ENCODE data around the gene FAM78A. TPM values are rescaled to one million over a fixed set of nuclear protein-coding genes. Genes with fewer than 3 reads are reported as not detected.
"Not testable (repeated sequence)": the region's sequence is repeated elsewhere in the genome, so short reads cannot be mapped to it uniquely, and the experiment has no call there.

FAM78A gene
- polyA plus RNA-seq, 4 donors: 2.8 to 3.2 (median 3.1) TPM

DNA sequence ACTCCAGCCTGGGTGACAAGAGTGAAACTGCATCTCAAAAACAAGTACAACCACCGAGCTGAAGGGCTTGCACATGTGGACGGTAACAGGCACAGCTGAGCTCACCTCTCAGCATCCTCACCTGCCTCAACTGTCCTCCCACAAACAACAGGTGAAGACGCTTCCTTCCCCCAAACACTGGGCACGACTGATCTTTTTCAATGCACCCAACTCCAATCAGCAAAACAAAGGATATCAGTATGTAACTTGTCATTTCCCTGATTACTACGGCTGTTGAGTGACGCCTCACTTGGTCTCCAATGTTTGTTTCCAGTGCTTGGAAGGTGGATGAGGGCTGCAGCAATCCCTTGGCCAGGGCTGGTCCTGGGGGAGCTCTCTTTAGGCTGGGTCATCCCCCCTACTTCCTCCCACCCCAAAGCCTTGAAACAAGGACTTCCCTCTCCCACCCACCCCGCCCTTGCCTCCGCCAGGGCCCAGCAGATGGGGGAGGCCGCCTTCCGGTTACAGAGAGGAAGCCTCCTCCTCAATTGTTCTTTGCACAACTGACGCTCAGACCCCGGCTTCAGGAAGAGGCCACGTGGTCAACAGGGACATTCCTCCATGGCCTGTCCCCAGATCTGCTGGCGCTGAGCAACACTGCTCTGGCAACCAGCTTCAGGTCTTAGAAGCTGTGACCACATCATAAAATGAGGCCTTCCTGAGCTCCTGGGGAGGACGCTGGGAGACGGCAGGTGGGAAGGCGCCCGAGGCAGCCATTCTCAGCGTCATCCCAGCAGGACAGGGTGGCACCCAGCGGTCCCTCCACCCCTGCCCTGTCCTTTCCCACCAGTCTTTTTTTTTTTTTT lies 5.9 kb downstream of the FAM78A start:
- no peak for DNase-seq (ENCODE audit: low read depth in 4 of 4, low spot score in 3 of 4)

DNA sequence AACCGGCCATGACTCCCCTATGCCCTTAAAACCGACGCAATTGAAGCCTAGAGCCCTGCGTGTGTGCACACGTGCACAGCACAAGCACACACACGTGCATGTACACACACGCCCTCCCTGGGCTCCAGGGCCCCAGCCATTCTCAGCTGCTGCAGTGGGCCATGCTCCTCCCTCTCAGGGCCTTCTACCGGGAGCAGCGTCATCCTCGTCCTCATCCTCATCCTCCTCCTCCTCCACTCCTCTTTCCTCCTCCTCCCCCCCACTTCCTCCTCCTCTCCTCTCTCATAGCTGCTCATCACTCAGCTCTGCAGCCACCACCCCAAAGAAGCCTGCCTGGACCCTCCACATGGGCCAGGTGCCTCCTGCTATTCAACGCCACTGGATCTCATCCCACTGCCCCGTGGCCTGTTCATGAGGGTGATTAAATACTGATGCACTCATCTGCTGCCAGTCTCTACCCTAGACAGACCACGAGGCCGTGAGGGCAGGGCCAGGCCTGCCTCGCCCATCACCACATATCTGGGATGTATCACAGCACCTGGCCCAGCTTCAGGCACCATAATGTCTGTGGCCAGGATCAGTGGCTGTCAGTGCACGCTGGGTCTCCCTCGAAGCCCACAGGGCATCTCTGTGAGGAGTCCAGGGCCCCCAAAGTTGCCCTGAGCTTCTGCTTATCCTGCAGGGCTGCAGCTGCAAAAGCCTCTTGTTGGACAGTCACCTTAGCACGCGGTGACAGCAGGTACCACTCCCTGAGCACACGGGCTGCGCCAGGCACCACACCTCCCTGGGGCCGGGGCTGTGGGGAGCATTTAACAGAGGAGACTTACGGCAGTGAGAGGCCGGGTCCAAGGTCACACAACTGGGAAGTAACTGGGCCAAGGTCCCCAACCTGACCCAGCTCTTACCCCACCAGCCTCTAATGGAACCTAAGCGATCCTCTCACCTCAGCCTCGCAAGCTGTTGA lies 9.8 kb downstream of the FAM78A start:
- no peak for DNase-seq (ENCODE audit: low read depth in 4 of 4, low spot score in 3 of 4)

GRCh38 chr9:131264231-131264630 lies 12.1 kb downstream of the FAM78A start:
- no peak for DNase-seq (ENCODE audit: low read depth in 4 of 4, low spot score in 3 of 4)

DNA sequence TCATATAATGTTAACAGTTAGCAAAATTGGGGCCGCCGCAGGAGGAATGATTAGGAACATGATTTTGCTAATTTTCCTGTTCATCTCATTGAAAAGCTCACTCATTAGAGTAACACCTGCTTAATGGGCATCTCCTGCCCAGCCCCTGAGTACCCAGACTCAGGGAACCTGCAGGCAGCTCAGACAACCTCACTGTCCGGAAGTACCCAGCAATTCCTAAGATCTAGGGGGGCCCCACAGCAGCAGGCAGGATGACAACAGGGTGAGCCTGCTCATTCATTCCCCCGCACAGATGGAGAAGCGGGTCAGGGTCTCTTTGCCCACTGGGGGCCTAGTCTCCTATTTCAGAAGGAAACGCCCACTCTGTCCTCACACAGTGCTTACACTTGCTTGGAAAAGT lies 12.6 kb downstream of the FAM78A start:
- DNase-seq (ENCODE audit: low read depth in 4 of 4, low spot score in 3 of 4): no peak

DNA sequence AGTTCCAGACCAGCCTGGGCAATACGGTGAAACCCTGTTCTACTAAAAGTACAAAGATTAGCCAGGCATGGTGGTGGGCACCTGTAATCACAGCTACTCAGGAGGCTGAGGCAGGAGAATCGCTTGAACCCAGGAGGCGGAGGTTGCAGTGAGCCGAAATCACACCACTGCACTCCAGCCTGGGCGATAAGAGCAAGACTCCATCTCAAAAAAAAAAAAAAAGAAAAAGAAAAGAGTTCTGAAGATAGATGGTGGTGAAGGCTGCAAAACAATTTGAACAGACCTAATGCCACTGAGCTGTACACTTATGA lies 13.3 kb downstream of the FAM78A start:
- DNase-seq (ENCODE audit: low read depth in 4 of 4, low spot score in 3 of 4): not testable (repeated sequence)

- no peak for DNase-seq (ENCODE audit: low read depth in 4 of 4, low spot score in 3 of 4)
These were observed 13.8 kb downstream of the FAM78A start for GRCh38 chr9:131262327-131263032.

DNA sequence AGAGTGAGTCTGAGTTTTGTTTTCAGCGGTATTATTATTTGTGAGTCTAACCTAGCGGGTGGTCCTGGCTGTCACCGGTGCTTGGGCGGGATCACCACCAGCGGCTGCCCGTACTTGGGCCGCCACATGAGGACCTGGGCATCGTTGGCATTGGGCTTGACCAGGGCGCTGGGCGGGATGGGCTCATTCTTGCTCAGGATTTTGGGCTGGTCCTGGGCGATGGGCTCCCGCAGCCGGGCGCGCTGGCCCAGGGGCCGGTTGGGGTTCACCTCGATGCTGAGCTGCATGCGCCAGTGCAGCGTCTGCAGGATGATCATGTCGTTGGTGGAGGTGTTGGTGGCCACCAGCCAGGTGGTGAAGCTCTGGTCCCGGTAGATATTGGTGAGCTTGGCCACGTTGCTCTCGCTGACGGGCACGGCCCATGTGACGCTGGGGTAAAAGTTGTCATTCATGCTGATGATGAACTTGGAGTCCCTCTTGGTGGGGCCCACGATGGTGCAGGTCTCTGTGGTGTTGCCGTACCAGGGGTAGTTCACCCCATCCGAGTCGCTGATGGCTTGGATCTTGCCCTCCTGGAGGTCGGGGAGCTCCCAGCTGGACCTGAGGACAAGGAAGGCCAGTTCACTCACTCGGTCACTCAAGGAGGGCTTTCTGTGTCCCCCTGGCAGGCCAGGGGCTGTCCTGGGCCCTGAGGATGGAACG lies 15.4 kb downstream of the FAM78A start:
- no peak for DNase-seq (ENCODE audit: low read depth in 4 of 4, low spot score in 3 of 4)

GRCh38 chr9:131259916-131260597 lies 16.3 kb downstream of the FAM78A start:
- DNase-seq (ENCODE audit: low read depth in 4 of 4, low spot score in 3 of 4): no peak

- DNase-seq (ENCODE audit: low read depth in 4 of 4, low spot score in 3 of 4): no peak
These were observed 16.8 kb downstream of the FAM78A start for GRCh38 chr9:131259432-131259898.

DNA sequence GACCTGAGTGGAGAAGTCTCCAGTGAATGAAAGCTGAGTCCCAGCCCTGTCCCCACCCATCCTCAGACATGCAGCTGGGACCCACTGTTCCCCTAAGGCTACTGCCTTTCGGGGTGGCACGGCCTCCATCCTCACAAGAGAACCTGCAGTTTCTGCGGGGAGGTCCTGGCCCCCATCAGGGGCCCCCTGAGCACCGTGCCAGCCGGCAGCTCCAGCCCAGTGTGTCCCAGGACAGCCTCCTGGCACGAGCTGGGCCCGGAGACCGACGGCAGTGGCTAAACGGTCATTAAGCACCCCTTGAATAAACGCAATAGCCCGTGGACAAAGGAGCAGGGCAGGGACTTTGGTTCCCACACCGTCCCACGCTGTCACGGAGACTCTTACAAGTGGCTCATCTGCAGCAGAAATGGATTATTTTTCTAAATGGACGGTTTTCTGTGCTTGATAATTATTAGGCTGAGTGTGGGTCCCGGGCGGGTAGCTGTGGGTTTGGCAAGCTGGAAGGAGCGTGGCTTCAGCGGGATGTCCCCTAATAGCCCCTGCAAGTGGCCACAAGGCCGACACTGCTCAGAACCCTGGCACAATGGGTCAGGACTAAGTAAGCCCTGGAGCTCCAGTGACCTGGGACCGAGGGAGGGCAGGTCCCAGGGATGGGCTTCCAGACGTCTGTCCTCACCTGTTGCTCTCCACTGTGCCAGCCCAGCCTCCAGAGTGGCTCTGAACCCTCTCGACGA lies 17.4 kb downstream of the FAM78A start:
- no peak for DNase-seq (ENCODE audit: low read depth in 4 of 4, low spot score in 3 of 4)

- no peak for DNase-seq (ENCODE audit: low read depth in 4 of 4, low spot score in 3 of 4)
These were observed 18.1 kb downstream of the FAM78A start for GRCh38 chr9:131258186-131258585.

DNA sequence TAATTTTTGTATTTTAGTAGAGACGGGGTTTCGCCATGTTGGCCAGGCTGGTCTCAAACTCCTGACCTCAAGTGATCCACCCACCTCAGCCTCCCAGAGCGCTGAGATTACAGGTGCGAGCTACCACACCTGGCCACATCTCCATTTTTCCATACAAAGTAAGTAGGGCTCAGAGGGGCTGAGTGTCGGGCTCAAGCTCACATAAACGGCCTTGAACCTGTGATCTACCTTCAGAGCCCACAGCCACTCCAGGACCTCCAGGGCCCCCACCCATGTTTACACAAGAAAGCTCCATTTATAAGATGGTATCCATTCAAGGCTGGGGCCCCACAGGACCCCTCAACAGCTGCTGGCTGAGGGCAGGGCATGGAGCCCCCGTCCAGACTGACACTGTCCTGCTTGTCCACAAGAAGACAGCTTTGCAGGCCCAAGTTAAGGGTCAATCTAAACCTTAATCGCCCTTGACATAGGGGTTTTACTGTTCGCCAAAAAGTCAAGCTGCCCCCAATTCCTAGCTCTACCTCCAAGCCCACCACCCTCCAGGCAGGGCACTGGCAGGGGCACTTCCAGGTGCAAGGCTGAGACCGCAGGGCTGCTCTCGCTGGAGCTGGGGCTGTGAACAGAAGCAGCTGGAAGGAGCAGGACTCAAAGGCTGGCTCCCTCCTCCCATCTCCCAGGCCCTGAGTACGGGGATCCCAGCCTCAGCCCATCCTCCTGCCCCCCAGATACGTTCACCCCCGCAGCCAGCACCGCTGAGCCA lies 18.9 kb downstream of the FAM78A start:
- no peak for DNase-seq (ENCODE audit: low read depth in 4 of 4, low spot score in 3 of 4)

- no peak for DNase-seq (ENCODE audit: low read depth in 4 of 4, low spot score in 3 of 4)
These were observed 20.6 kb downstream of the FAM78A start for GRCh38 chr9:131255676-131256197.

DNA sequence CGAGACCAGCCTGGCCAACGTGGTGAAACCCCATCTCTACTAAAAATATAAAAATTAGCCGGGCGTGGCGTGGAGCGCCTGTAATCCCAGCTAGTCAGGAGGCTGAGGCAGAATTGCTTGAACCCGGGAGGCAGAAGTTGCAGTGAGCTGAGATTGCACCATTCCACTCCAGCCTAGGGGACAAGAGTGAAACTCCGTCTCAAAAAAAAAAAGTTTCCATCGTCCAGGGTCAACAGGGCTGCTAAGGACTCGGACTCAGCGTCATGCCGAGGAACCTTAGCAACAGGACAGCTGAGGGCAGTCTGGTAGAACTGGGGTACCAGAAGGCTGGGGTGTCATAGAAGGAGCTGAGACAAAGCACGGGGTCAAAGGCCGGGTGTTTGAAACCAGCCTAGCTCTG lies 21.7 kb downstream of the FAM78A start:
- DNase-seq (ENCODE audit: low read depth in 4 of 4, low spot score in 3 of 4): no peak

GRCh38 chr9:131253891-131254491 lies 22.3 kb downstream of the FAM78A start:
- DNase-seq (ENCODE audit: low read depth in 4 of 4, low spot score in 3 of 4): no peak

- no peak for DNase-seq (ENCODE audit: low read depth in 4 of 4, low spot score in 3 of 4)
These were observed 24.2 kb downstream of the FAM78A start for GRCh38 chr9:131252120-131252519.

- no peak for DNase-seq (ENCODE audit: low read depth in 4 of 4, low spot score in 3 of 4)
These were observed 29.7 kb downstream of the FAM78A start for GRCh38 chr9:131246618-131247017.

GRCh38 chr9:131244331-131244730 lies 32.0 kb downstream of the FAM78A start:
- not testable (repeated sequence) for DNase-seq (ENCODE audit: low read depth in 4 of 4, low spot score in 3 of 4)

Data from right renal pelvis (tissue), 4 donors.